Activated CD8-positive, alpha-beta T cell treated with anti-CD3 and anti-CD28 coated beads for 36 hours (primary cell): ENCODE measurements around the gene PEPD. TPM values are rescaled to one million over a fixed set of nuclear protein-coding genes. Genes with fewer than 3 reads are reported as not detected.

Experiments used
- ATAC-seq: fragments of 200-7000 bp; cut with Tn5 transposase; one replicate; pipeline ENCODE4 v1.10.0; 2021; ENCODE audit warnings: mild to moderate bottlenecking, moderate library complexity
- CTCF ChIA-PET: fragments of 350-600 bp; sonication (Branson Sonifier 250); formaldehyde crosslinking; loops from one replicate; lab custom pipeline; 2021; ENCODE audit warnings: antibody characterized with exemption; lab: Charles Lee
- POLR2A ChIA-PET: fragments of 350-600 bp; sonication (Branson Sonifier 250); formaldehyde crosslinking; loops from one replicate; lab custom pipeline; 2021; ENCODE audit warnings: antibody characterized with exemption; lab: Charles Lee
- DNase-seq: peaks from one replicate; pipeline ENCODE4 v3.0.0-alpha.2; 2020
- H3K27ac Mint-ChIP-seq: one replicate; pipeline ENCODE4 v1.8.0; 2021; ENCODE audit warnings: mild to moderate bottlenecking, mixed read lengths
- H3K27me3 Mint-ChIP-seq: one replicate; pipeline ENCODE4 v1.8.0; 2021; ENCODE audit warnings: mixed read lengths
- H3K36me3 Mint-ChIP-seq: one replicate; pipeline ENCODE4 v1.8.0; 2021; ENCODE audit warnings: low read depth, mixed read lengths
- H3K4me1 Mint-ChIP-seq: one replicate; pipeline ENCODE4 v1.8.0; 2021; ENCODE audit warnings: low read depth, mixed read lengths
- H3K4me3 Mint-ChIP-seq: one replicate; pipeline ENCODE4 v1.8.0; 2021; ENCODE audit warnings: mild to moderate bottlenecking, moderate library complexity, mixed read lengths
- H3K9me3 Mint-ChIP-seq: one replicate; pipeline ENCODE4 v1.8.0; 2021; ENCODE audit warnings: mixed read lengths
- CTCF ChIP-seq: fragments of 200-600 bp; IDR thresholded peaks from one replicate; pipeline ENCODE4 v1.8.0; 2022; ENCODE audit warnings: antibody characterized with exemption, mild to moderate bottlenecking
- intact Hi-C: fragments of 100-400 bp; cut with micrococcal nuclease; formaldehyde crosslinking; loops from one replicate; pipeline ENCODE4 v1.10.0; 2022
- total RNA-seq, 2 experiments: library from RNA; stranded (reverse); gene quantifications; one replicate each; pipeline ENCODE4 v1.2.3, GENCODE V29; 2021

PEPD gene
- total RNA-seq, 2 experiments from 2014 or later, result 32.6 to 34.6 TPM

GRCh38 chr19:33500586-33500985 is 21.0 kb downstream of the PEPD start:
- intact Hi-C loops, result no loop called here
- Mint-ChIP-seq H3K4me1 (no peaks in the 10 kb centered on the region), H3K27me3 (no peaks in the 10 kb centered on the region), H3K27ac (no peak overlapping the region), H3K9me3 (no peaks in the 10 kb centered on the region), H3K36me3 (peaks cover 2% of the 10 kb centered on the region), H3K4me3 (no peak overlapping the region)
- TF ChIP-seq CTCF, result no peak
- DNase-seq, result no peak
- ATAC-seq, result no peak
- ChIA-PET CTCF (no interaction called here), POLR2A (no interaction called here)

- H3K27ac Mint-ChIP-seq, result no peak overlapping the region
- no peak for TF ChIP-seq CTCF
- H3K36me3 Mint-ChIP-seq, result peaks cover 2% of the 10 kb centered on the region
- H3K27me3 Mint-ChIP-seq, result no peaks in the 10 kb centered on the region
- ChIA-PET POLR2A (no interaction called here), CTCF (no interaction called here)
- intact Hi-C loops, result no loop called here
- no peak for DNase-seq
- no peak overlapping the region for H3K4me3 Mint-ChIP-seq
- H3K4me1 Mint-ChIP-seq, result no peaks in the 10 kb centered on the region
- no peak for ATAC-seq
- no peaks in the 10 kb centered on the region for H3K9me3 Mint-ChIP-seq
Observed at GRCh38 chr19:33499671-33500506, 21.7 kb downstream of the PEPD start.

- H3K9me3 Mint-ChIP-seq, result no peaks in the 10 kb centered on the region
- DNase-seq (no peak), ATAC-seq (no peak)
- no peak for TF ChIP-seq CTCF
- H3K27ac Mint-ChIP-seq, result no peak overlapping the region
- H3K27me3 Mint-ChIP-seq, result no peaks in the 10 kb centered on the region
- POLR2A ChIA-PET, result no interaction called here
- CTCF ChIA-PET, result no interaction called here
- peaks cover 2% of the 10 kb centered on the region for H3K36me3 Mint-ChIP-seq
- no peak overlapping the region for H3K4me3 Mint-ChIP-seq
- no peaks in the 10 kb centered on the region for H3K4me1 Mint-ChIP-seq
- intact Hi-C loops, result no loop called here
Observed at GRCh38 chr19:33499248-33499647, 22.3 kb downstream of the PEPD start.

- intact Hi-C loops, result no loop called here
- H3K27ac Mint-ChIP-seq, result no peak overlapping the region
- no peak for TF ChIP-seq CTCF
- H3K27me3 Mint-ChIP-seq, result no peaks in the 10 kb centered on the region
- CTCF ChIA-PET, result no interaction called here
- DNase-seq (no peak), ATAC-seq (no peak)
- POLR2A ChIA-PET, result no interaction called here
- no peaks in the 10 kb centered on the region for H3K9me3 Mint-ChIP-seq
- no peaks in the 10 kb centered on the region for H3K4me1 Mint-ChIP-seq
- H3K36me3 Mint-ChIP-seq, result peaks cover 2% of the 10 kb centered on the region
- H3K4me3 Mint-ChIP-seq, result no peak overlapping the region
Observed at GRCh38 chr19:33498391-33499000, 23.1 kb downstream of the PEPD start.

- ChIA-PET POLR2A (no interaction called here), CTCF (no interaction called here)
- no peak overlapping the region for H3K27ac Mint-ChIP-seq
- peaks cover 2% of the 10 kb centered on the region for H3K36me3 Mint-ChIP-seq
- H3K4me1 Mint-ChIP-seq, result no peaks in the 10 kb centered on the region
- DNase-seq (no peak), ATAC-seq (no peak)
- no peak overlapping the region for H3K4me3 Mint-ChIP-seq
- TF ChIP-seq CTCF, result no peak
- no peaks in the 10 kb centered on the region for H3K9me3 Mint-ChIP-seq
- intact Hi-C loops, result no loop called here
- no peaks in the 10 kb centered on the region for H3K27me3 Mint-ChIP-seq
Observed at GRCh38 chr19:33497778-33498175, 23.8 kb downstream of the PEPD start.
